Measurements from ENCODE around the gene TBCA. TPM values are rescaled to one million over a fixed set of nuclear protein-coding genes. Genes with fewer than 3 reads are reported as not detected.

Gene TBCA
- total and polyA plus RNA-seq, 8 donors, result 33.3 to 328 (median 127) TPM

DNA sequence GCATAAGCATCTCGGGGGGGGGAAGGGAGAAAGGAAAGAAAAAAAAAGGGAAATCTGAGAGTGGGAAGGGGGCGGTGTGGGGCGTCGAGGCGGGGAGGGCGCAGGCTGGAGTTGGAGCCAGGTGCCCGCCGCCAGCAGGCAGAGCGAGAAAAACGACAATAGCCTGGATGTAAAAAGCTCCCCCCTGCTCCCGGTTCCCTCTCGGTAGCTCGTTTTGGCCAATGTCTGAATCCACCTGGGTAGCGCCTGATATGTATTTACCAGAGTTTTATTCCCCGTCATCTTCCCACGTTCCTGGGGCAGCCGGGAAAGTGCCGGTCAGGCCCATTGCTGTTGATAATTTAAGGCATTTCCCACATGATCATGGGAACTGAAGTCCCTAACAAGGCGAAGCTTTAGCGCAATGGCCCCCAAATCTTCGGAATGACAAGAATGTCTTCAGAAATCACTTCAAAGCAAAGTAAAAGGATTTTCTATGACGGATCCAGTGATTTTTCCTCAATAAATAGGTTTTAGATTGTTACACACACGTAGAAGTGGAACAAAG lies 134.7 kb downstream of the TBCA start:
- Histone ChIP-seq H3K27me3 (peaks cover 47 to 100% (median 100%) of the 10 kb centered on the region in 3 donors), H3K36me3 (no peaks in the 10 kb centered on the region), H3K4me1 (peaks cover 31 to 73% (median 58%) of the 10 kb centered on the region in 4 donors), H3K4me3 (no peak overlapping the region), H3K9me3 (peaks cover 0 to 37% (median 0%) of the 10 kb centered on the region in 4 donors), H3K27ac (no peak overlapping the region)
- TF ChIP-seq EP300 (IDR thresholded peaks at IDR 0.05), result no peak
- TF ChIP-seq, protein P1, sequence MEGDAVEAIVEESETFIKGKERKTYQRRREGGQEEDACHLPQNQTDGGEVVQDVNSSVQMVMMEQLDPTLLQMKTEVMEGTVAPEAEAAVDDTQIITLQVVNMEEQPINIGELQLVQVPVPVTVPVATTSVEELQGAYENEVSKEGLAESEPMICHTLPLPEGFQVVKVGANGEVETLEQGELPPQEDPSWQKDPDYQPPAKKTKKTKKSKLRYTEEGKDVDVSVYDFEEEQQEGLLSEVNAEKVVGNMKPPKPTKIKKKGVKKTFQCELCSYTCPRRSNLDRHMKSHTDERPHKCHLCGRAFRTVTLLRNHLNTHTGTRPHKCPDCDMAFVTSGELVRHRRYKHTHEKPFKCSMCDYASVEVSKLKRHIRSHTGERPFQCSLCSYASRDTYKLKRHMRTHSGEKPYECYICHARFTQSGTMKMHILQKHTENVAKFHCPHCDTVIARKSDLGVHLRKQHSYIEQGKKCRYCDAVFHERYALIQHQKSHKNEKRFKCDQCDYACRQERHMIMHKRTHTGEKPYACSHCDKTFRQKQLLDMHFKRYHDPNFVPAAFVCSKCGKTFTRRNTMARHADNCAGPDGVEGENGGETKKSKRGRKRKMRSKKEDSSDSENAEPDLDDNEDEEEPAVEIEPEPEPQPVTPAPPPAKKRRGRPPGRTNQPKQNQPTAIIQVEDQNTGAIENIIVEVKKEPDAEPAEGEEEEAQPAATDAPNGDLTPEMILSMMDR (IDR thresholded peaks at IDR 0.05), result no peak
- no peak for TF ChIP-seq POLR2AphosphoS5 (IDR thresholded peaks at IDR 0.05)
- TF ChIP-seq POLR2A (IDR thresholded peaks at IDR 0.05), result no peak
- 13 to 18% (median 15%) methylated on average over 23 of the region's 23 CpGs for WGBS, 5 donors
- no peak for DNase-seq
- intact Hi-C loops (cut with DNase I; ENCODE audit: low total_unique reads), result no loop called here

Other genes with a start within 250 kb of the TBCA start
- gene OTP, start 137.6 kb downstream of the TBCA start, total RNA-seq, result not detected
- not detected for gene OTP, start 137.6 kb downstream of the TBCA start, polyA plus RNA-seq